Duodenal mucosa (tissue), 2 donors: ENCODE measurements around the gene INCA1.

Experiments
- H3K27ac ChIP-seq: one replicate; pipeline ENCODE4 v1.7.0; 2013; ENCODE audit warnings: low read depth, low read length
- H3K27me3 ChIP-seq, 2 donors: one replicate each; pipeline ENCODE4 v1.7.0; 2013; ENCODE audit warnings: low read length in 2 of 2, control low read depth in 1 of 2; ENCODE audit not compliant: insufficient read depth in 2 of 2, control insufficient read depth in 1 of 2
- H3K36me3 ChIP-seq, 2 donors: one replicate each; pipeline ENCODE4 v1.7.0; 2013; ENCODE audit warnings: low read length in 2 of 2, control low read depth in 1 of 2; ENCODE audit not compliant: insufficient read depth in 2 of 2, control insufficient read depth in 1 of 2
- H3K4me1 ChIP-seq, 2 donors: one replicate each; pipeline ENCODE4 v1.7.0; 2013; ENCODE audit warnings: low read length in 2 of 2, control low read depth in 1 of 2; ENCODE audit not compliant: insufficient read depth in 2 of 2, control insufficient read depth in 1 of 2
- H3K4me3 ChIP-seq, 2 donors: one replicate each; pipeline ENCODE4 v1.7.0; 2013; ENCODE audit warnings: low read length in 2 of 2, low read depth in 1 of 2
- H3K9ac ChIP-seq, 2 donors: one replicate each; pipeline ENCODE4 v1.7.0; 2013; ENCODE audit warnings: low read length in 2 of 2, low read depth in 1 of 2
- H3K9me3 ChIP-seq, 2 donors: one replicate each; pipeline ENCODE4 v1.7.0; 2013; ENCODE audit warnings: low read length in 2 of 2, control low read depth in 1 of 2; ENCODE audit not compliant: control insufficient read depth in 1 of 2

The INCA1 gene

DNA sequence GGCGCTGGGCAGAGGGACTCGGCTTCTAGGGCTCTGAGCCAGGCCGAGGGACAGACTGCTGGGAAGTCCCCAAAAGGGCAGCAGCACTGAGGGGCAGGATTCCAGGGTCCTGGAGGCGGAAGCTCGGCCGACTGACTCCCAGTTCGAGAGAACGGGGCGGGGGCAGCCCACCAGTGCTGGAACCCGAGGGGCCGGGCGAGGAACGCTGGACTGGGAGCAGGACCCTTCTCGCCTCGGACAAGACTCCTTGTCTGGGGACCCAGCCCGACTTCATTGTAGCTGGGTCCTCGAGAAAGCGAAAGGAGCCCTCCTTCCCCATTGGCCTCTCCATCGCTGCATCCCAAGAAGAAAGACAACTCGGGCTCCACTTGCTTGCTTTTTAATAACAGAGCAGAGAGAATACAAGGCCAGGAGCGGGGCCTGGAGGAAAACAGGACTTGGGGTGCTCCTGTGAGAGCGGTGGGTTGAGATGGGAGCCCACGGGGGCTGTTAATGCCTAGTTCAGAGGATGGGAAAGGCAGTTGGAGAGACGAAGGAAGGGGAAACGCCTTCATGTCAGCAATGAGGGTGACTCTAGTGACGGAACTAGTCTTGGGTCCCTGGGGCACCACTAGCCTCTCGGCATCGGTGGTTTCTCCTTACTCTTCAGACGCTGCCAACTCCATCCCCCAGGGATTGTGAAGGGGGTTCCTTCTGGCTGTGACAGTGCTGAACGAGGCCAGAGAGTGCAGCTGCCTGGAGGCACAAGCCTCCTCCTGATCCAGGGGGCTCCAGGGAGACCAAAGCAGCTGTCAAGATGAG, 9.4 kb downstream of the INCA1 start:
- H3K27me3 ChIP-seq: no peaks in the 10 kb centered on the region
- peak overlapping the region; percentile 94 for H3K27ac ChIP-seq
- H3K4me1 ChIP-seq: peaks cover 24 to 25% of the 10 kb centered on the region in 2 donors
- H3K9me3 ChIP-seq: no peaks in the 10 kb centered on the region
- H3K36me3 ChIP-seq: peaks cover 1 to 11% of the 10 kb centered on the region in 2 donors
- peak overlapping the region; percentile 90 to 91 for H3K9ac ChIP-seq
- peak overlapping the region; percentile 92 to 95 for H3K4me3 ChIP-seq

DNA sequence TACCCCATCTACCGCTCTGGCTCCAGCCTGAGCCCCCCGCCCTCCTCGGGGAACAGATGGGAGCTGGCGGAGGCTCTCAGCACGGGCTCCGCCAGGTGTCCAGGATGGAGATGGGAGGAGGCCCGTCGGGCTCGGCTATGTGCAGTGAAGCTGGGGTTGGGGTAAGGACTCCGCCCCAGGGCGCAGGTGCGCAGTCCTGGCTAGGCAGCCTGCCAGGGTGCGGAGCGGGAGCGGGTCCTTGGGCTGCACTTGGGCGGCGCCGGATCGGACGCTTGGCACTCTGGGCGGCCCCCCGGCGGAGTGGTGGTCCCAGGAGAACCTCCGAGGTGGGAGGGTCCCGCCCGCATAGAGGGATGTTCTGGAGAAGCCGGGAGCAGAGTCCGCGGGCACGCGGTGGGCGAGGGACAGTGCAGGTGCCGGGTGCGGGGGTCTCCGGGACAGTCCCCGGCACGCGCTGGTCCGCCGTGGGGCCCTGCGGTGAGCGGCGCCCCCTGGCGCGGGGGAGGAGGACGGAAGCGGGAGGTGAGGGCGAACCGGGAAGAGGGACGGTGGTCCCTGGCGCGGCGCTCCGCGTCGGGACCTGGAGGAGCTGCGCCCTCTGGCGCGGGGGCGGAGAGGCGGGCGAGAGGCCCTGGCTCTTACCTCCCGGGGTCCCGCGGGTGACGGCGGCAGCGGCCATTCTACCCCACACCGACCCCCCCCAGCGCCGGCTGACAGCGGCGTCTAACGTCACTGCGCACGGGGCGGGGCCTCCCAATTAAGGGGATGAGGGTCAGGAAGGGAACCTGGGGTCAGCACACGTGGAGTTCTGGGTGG, 10.2 kb downstream of the INCA1 start, which contains the start of gene CAMTA2:
TSS of gene CAMTA2 (minus strand) at position 725 of the 816 bp plus-strand sequence. CDS start 1,453 bp downstream, outside the sequence.
- peak within 1 kb of the TSS; percentile 92 to 95 for H3K4me3 ChIP-seq
- no peaks in the 10 kb centered on the region for H3K9me3 ChIP-seq
- H3K36me3 ChIP-seq: peaks cover 5 to 19% of the 10 kb centered on the region in 2 donors
- H3K27ac ChIP-seq: peak within 1 kb of the TSS; percentile 94
- H3K9ac ChIP-seq: peak within 1 kb of the TSS; percentile 90 to 91
- H3K27me3 ChIP-seq: no peaks in the 10 kb centered on the region
- H3K4me1 ChIP-seq: peaks cover 24 to 25% of the 10 kb centered on the region in 2 donors

DNA sequence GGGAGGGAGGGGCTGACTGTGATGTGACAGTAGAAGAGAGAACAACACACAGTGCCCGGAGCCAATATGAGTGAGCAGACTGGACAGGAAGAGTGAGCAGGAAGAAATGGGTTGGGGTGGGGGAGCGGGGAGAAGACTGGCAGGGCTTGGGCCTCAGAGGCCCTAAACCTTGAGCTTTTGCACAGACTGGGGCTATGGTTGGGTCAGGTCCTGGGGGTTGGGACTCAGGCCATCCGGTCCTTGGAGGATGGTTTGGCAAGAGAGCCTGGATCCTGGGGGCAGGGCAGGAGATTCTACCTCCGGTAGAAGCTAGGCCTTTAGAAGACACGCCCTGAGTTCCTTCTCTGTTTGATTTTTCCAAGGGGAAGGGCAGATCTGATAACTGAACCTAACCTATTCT, 10.9 kb downstream of the INCA1 start:
- H3K27me3 ChIP-seq: no peaks in the 10 kb centered on the region
- peaks cover 24 to 25% of the 10 kb centered on the region in 2 donors for H3K4me1 ChIP-seq
- peak overlapping the region; percentile 94 for H3K27ac ChIP-seq
- H3K4me3 ChIP-seq: peak overlapping the region; percentile 92 to 95
- H3K36me3 ChIP-seq: peaks cover 5 to 26% of the 10 kb centered on the region in 2 donors
- no peaks in the 10 kb centered on the region for H3K9me3 ChIP-seq
- H3K9ac ChIP-seq: peak overlapping the region; percentile 90 to 91

DNA sequence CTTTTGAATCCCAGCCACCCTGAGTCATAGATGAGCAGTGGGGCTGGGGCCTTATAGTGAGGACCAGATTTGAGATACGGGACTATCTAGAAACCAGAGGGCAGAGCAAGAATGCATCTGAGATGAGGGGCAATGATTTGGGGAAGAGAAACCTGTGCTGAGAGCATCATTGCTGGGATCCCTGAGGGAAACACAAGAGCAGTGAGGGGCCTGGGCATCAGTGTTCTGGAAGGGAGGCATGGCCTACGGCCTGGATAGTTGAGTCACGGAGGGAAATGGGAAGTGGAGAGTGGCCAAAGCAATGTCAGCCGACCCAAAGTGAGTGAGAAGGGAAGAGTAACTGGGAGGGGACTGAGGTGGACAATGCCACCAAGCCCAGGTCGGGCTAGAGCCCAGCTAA, 15.0 kb downstream of the INCA1 start:
- Histone ChIP-seq H3K27ac (no peak overlapping the region), H3K9ac (no peak overlapping the region), H3K36me3 (peaks cover 27 to 50% of the 10 kb centered on the region in 2 donors), H3K4me3 (no peak overlapping the region), H3K4me1 (peaks cover 18 to 19% of the 10 kb centered on the region in 2 donors), H3K9me3 (no peaks in the 10 kb centered on the region), H3K27me3 (no peaks in the 10 kb centered on the region)

DNA sequence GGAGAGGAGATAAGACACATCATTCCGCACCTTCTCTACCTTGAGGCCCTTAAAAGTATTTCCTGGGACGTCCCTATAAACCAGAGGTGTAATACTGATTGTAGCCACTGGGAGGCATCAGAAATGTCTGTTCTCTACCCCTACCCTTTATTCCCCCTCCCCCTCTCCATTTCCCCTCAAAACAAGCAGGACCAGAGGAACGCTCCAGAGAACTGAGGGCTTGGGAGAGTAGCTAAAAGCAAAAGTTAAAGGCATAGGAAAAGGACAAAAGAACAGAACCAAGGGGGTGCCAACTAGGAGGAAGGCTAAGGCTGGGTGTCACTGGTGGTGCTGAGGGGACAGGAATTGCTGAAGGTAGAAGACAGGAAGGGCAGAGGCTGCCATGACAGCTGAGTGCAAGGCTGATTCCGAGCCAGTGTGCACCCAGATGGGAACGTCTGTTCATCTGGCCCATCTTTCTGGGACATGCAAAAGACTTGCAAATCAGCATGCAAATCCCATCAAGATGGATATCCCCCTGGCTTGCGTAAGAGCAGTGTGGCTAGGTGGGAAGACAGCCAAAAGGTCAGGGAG, 16.6 kb downstream of the INCA1 start:
- H3K9me3 ChIP-seq: no peaks in the 10 kb centered on the region
- peaks cover 6 to 7% of the 10 kb centered on the region in 2 donors for H3K4me1 ChIP-seq
- peaks cover 31 to 58% of the 10 kb centered on the region in 2 donors for H3K36me3 ChIP-seq
- H3K4me3 ChIP-seq: no peak overlapping the region
- no peak overlapping the region for H3K27ac ChIP-seq
- H3K27me3 ChIP-seq: no peaks in the 10 kb centered on the region
- H3K9ac ChIP-seq: peak overlapping the region in 1 of 2 donors; percentile 37

DNA sequence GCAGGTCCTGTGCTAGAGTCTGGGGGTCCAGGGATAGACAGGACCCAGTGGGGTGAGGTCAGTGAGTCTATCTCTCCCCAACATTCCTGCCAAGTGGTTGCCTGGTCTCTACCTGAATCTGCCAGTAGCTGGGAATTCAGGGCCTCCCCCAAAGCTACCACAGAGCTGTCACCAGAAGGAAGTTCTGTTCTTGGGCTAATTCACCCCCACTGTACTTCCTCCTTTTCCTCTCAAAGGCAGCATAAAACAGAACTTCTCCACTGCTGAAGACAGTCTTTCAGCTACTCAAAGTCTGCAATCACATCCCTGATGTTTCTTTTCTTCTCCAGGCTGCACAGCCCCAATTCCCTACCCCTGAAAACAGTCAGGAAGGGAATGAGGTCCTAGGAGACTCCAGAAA, 18.6 kb downstream of the INCA1 start:
- Histone ChIP-seq H3K27ac (no peak overlapping the region), H3K4me3 (no peak overlapping the region)

DNA sequence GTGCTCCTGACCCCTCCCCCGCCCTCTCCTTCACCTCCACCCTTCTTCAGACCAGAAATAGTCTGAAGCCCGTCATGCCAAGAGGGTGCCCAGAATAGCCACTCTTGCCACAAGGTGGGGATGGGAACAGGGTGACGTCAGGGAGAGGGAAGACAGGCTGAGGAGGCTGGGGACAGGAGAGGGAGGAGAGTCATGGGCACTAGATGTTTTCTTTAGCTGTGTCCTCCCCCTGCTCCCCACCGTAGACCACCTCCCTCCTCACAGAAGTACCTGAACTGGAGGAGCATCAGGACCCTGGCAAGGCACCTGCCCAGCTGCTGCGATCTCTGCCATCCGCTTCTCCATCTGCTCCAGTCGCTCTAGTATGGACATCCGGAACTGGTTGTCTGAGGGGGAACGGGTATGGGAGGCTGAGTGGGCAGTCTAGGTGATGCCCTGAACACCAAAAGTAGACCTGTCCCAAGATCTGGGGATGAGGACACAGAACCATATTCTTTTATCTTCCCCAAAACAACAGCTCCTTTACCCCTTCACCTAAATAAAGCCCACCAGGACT, 23.1 kb downstream of the INCA1 start:
- peaks cover 0 to 4% of the 10 kb centered on the region in 2 donors for H3K4me1 ChIP-seq
- no peak overlapping the region for H3K4me3 ChIP-seq
- H3K36me3 ChIP-seq: peaks cover 44 to 81% of the 10 kb centered on the region in 2 donors
- H3K9me3 ChIP-seq: no peaks in the 10 kb centered on the region
- no peak overlapping the region for H3K27ac ChIP-seq
- no peak overlapping the region for H3K9ac ChIP-seq
- no peaks in the 10 kb centered on the region for H3K27me3 ChIP-seq

More for the DNA sequence above, 18.6 kb downstream of the INCA1 start:
- Histone ChIP-seq H3K27me3 (no peaks in the 10 kb centered on the region), H3K9ac (no peak overlapping the region), H3K9me3 (no peaks in the 10 kb centered on the region), H3K36me3 (peaks cover 43 to 68% of the 10 kb centered on the region in 2 donors), H3K4me1 (peaks cover 5 to 6% of the 10 kb centered on the region in 2 donors)

DNA sequence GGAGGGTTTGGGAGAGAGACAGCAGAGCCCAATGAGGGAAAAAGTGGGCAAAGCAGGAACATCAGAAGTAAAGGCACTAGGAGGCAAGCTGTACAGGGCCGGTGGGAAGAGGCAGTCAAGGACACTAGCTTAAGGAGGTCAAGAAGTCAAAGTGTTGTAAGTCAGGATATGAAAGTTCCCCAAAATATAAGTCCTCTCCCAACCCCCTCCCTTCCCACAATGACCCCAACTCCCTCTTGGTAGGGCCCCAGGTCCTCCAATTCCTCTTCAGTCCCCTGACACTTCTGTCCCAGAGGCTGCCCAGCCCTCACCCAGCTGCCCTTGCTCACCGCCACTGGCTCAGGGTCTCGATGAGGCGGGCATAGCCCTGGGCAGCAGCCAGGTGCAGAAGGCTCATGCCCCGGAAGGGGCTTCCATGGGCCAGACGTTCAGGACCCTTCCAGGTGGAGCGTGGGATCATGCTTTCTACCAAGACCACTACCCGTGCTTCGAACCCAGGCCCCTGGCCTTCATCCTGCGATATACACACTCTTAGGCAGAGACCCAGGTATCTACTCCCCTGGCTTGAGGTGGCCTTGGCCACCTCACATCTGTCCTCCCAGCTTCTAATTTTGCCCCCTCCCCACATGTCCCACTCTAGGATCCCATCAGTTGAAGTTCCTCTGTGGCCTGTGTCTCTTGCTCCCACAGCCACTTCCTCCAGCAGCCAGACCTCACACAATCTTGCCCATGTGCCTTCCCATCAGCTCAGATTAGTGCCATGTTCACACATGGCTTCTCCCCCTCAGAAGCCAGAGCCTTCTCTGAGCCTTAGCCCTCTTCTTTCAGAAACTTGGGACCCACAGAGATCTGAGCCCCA, 23.8 kb downstream of the INCA1 start:
- peaks cover 38 to 75% of the 10 kb centered on the region in 2 donors for H3K36me3 ChIP-seq
- H3K9me3 ChIP-seq: no peaks in the 10 kb centered on the region
- peaks cover 0 to 11% of the 10 kb centered on the region in 2 donors for H3K4me1 ChIP-seq
- H3K9ac ChIP-seq: no peak overlapping the region
- no peaks in the 10 kb centered on the region for H3K27me3 ChIP-seq
- H3K4me3 ChIP-seq: no peak overlapping the region
- no peak overlapping the region for H3K27ac ChIP-seq

DNA sequence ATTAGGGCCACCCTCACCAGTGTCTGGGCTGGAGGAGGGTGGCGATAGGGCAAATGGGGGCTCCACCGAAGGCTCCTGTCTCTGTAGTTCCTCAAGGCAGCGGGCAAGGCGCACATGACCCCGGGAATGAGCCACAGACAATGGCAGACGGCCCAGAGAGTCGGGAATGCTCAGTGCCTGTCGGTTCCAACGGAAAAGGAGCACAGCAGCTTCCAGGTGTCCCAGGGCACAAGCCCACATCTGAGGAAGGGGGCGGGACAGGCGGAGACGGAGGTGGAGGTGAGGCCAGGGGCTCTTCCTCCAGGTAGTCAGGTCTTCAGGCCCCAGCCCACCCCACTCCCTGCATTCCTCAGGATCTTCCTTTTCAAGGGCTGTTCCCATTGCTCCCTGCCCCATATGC, 24.6 kb downstream of the INCA1 start:
- Histone ChIP-seq H3K4me1 (peaks cover 5 to 18% of the 10 kb centered on the region in 2 donors), H3K36me3 (peaks cover 31 to 68% of the 10 kb centered on the region in 2 donors), H3K9me3 (no peaks in the 10 kb centered on the region), H3K27ac (no peak overlapping the region), H3K4me3 (no peak overlapping the region), H3K9ac (no peak overlapping the region), H3K27me3 (no peaks in the 10 kb centered on the region)
